GM19395 (cell line): ENCODE measurements around the gene ATF7.

Experiments used
- ATAC-seq: cut with Tn5 transposase; IDR thresholded peaks from one replicate; pipeline ENCODE4 v1.9.1; 2021; ENCODE audit warnings: mild to moderate bottlenecking, moderate library complexity; ENCODE audit not compliant: unreplicated experiment

The ATF7 gene

DNA sequence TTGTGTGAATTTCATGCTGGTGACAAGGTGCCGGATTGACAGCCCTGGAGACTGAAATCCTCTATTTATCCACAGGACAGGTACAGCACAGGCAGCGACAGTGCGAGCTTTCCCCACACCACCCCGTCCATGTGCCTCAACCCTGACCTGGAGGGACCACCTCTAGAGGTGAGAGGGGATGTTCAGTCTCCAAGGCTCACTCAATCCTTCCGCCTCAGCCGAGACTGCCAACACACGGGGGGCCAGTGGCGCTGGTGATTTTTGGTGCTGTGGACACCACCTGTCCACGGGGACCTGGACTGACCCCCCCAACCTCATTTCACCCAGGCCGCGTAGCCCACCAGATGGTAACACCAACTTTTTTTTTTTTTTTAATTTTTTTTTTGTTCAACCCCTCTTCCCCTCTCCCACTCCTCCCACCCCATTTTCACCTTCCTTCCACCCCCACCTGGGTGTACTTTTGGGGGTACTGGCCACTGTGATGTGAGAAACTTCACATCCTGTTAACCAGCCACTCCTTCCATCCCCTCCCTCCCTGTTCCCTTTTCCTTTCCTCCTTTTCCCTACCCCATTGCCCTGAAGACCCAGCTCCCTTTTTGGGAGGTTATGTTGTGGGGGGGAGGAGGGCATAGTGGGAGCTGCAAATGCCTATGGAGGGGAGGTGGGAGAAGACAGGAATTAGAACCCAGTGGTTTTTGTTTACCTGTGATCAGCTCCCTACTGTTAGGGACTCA lies 161.3 kb downstream of the ATF7 start:
- ATAC-seq, result no peak

DNA sequence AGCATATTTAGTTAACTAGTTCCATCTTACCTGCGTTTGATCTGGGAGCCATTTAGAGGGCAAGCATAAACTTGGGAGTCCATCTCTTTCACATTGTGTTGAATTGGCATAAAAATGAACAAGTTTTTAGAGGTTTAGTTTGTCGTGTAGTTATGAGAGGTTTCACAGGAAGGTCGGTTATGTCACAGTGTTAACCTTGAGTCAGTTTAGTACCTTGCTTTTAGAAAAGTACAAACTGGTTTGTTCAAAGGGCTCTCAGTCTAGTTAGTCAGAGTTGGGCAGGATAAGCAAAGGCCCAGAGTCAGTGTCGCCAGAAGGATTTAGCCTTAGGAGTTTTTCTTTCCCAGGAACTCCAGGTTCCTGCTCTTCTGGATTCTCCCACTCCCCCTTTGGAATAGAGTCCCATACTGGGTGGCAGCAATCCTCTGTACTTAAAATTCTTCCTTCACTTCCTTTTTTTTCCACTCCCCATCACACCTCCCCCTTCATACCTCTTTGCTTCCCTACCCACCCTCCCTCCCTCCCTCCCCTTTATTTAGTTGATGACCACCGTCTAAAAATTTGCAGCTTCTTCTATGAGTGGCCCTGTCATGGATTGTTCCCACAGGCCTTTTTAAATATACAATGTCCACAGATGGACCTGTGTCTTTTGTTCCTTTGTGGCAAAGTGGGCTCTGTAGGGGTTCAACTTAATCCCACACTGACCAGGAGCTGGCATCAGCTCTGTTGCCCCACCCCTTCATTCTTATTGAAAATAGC lies 162.2 kb downstream of the ATF7 start:
- ATAC-seq, result no peak

DNA sequence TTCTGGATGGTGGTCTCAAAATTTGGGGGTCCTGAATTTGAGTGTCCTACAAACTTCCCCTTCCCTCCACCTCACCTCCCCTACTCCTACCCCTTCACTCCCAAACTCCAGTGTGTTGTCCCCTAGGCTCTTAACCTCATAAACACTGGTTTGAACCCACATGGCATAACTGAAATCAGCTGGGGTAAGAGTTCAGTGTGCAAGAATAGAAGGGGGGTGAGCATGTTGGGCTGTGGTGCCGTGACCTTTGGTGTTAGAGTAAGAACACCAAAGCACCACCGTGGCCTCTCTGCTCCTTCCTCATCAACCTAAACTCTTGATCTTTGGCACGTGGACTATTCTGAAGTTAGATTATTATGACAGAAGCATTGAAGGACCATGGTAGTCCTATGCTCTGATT lies 163.2 kb downstream of the ATF7 start:
- ATAC-seq, result no peak

DNA sequence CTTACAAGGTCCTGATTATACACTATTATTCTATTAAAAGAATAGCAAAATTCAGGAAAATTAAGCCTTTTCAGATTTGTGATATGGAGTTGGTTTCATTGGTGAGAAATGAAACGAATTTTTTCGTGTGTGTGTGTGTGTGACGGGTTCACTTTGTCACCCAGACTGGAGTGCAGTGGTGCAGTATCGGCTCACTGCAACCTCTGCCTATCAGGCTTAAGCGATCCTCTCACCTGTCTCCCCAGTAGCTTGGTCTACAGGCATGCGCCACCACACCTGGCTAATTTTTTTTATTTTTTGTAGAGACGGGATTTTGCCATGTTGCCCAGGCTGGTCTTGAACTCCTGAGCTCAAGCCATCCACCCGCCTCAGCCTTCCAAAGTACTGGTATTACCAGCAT lies 164.6 kb downstream of the ATF7 start:
- no peak for ATAC-seq

DNA sequence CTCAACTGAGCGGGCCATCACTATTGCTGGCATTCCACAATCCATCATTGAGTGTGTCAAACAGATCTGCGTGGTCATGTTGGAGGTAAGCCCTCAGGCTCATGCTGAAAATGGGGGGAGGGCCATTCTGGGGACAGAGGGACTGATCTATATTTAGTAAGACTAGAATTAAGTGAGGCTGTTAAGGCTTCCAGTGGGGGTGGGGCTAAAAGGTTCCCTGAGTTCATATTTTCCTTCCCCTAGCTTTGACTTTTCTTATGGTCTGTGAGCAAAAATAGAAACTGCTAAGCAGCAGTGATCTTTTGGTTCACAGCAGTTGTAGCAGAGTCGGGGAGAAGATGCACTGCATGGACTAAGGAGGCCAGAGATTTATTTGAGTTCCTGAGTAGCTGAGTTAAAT lies 165.1 kb downstream of the ATF7 start:
- ATAC-seq, result no peak

DNA sequence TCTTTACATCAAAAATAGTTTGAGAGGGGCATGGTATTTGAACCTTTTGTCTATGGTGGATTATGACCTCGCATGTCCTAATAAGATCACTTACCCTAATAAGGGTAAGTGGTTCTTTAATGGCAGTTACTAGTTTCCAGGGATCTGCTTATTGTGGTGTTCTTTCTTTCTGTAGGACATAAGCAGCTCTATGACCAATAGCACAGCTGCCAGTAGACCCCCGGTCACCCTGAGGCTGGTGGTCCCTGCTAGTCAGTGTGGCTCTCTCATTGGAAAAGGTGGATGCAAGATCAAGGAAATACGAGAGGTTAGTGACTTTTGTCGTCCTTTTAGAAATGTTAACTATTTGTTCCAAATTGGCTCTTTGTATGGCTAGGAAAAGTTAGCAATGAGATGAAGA lies 167.1 kb downstream of the ATF7 start:
- no peak for ATAC-seq
